GM23338 (cell line): Measurements from ENCODE around the gene DOCK6.

Experiments used
- CREB1 ChIP-seq: fragments of 250-450 bp; sonication (Bioruptor Pico); IDR thresholded peaks from 2 replicates; pipeline ENCODE4 v1.5.0; 2020; ENCODE audit warnings: low read depth, mild to moderate bottlenecking, moderate library complexity
- EZH2 ChIP-seq: fragments of 200-600 bp; sonication (generic); IDR thresholded peaks from one replicate; pipeline ENCODE4 v1.8.0; 2017; ENCODE audit warnings: antibody characterized with exemption, mild to moderate bottlenecking, low read depth; ENCODE audit not compliant: unreplicated experiment
- EZH2phosphoT487 ChIP-seq: fragments of 200-600 bp; sonication (generic); IDR thresholded peaks from one replicate; pipeline ENCODE4 v1.8.1; 2018; ENCODE audit warnings: antibody characterized with exemption; ENCODE audit not compliant: unreplicated experiment
- JUNB ChIP-seq: IDR thresholded peaks from one replicate; pipeline ENCODE4 v1.6.1; 2016; ENCODE audit warnings: antibody characterized with exemption; ENCODE audit not compliant: unreplicated experiment
- POLR2AphosphoS5 ChIP-seq: IDR thresholded peaks from 2 replicates; pipeline ENCODE4 v1.6.1; 2016; ENCODE audit warnings: antibody characterized with exemption, low read depth
- STAT1 ChIP-seq: IDR thresholded peaks from one replicate; pipeline ENCODE4 v1.6.1; 2016; ENCODE audit warnings: antibody characterized with exemption; ENCODE audit not compliant: unreplicated experiment
- ZNF114 ChIP-seq: fragments of 250-450 bp; sonication (Bioruptor Pico); IDR thresholded peaks from 2 replicates; pipeline ENCODE4 v1.5.0; 2020; ENCODE audit warnings: mild to moderate bottlenecking, moderate library complexity
- TF ChIP-seq, protein P1 (sequence below), 2 experiments: fragments of 200-600 bp in 1 of 2; sonication (generic) in 1 of 2; conservative IDR thresholded peaks; 2 replicates each; pipeline versions ENCODE4 v1.5.1 to v1.6.1; 2016 to 2017; ENCODE audit warnings: antibody characterized with exemption in 2 of 2, low read depth in 2 of 2, mild to moderate bottlenecking in 2 of 2, moderate library complexity in 1 of 2
- TF ChIP-seq, protein P2 (sequence below): IDR thresholded peaks from one replicate; pipeline ENCODE4 v1.6.1; 2018; ENCODE audit warnings: antibody characterized with exemption; ENCODE audit not compliant: unreplicated experiment
- TF ChIP-seq, protein P3 (sequence below): IDR thresholded peaks from 2 replicates; pipeline ENCODE4 v1.6.1; 2016; ENCODE audit warnings: antibody characterized with exemption

DNA sequence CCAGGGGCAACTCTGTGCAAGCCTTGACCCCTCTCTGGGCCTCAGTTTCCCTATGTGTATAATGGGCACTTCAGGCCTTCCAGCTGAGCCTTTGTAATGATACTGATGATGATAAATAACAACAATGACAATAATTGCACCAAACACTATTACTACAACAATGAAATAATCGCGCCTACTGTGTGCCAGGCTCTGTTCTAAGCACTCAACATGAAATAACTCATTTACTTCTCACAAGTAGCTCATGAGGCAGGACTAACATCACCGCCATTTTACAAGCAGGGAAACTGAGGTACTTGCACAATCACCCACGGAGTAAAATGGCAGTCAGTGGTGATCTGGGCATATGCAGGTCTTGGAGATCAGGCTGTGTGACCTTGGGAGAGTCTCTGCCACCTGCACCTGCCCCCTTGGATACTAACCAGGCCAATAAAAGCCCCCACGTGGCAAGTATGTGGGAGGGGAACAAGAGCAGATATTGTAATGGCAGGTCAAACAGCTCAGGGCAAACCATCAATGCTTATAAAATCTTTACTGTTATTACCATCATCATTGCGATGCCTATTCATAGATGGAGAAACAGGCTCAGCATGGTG, 23.4 kb downstream of the DOCK6 start:
- TF ChIP-seq, protein P1, sequence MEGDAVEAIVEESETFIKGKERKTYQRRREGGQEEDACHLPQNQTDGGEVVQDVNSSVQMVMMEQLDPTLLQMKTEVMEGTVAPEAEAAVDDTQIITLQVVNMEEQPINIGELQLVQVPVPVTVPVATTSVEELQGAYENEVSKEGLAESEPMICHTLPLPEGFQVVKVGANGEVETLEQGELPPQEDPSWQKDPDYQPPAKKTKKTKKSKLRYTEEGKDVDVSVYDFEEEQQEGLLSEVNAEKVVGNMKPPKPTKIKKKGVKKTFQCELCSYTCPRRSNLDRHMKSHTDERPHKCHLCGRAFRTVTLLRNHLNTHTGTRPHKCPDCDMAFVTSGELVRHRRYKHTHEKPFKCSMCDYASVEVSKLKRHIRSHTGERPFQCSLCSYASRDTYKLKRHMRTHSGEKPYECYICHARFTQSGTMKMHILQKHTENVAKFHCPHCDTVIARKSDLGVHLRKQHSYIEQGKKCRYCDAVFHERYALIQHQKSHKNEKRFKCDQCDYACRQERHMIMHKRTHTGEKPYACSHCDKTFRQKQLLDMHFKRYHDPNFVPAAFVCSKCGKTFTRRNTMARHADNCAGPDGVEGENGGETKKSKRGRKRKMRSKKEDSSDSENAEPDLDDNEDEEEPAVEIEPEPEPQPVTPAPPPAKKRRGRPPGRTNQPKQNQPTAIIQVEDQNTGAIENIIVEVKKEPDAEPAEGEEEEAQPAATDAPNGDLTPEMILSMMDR (conservative IDR thresholded peaks at IDR 0.05; ENCODE audit: low read depth in 2 of 2) = no peak
- TF ChIP-seq POLR2AphosphoS5 = no peak
- TF ChIP-seq EZH2 = no peak
- TF ChIP-seq, protein P2, sequence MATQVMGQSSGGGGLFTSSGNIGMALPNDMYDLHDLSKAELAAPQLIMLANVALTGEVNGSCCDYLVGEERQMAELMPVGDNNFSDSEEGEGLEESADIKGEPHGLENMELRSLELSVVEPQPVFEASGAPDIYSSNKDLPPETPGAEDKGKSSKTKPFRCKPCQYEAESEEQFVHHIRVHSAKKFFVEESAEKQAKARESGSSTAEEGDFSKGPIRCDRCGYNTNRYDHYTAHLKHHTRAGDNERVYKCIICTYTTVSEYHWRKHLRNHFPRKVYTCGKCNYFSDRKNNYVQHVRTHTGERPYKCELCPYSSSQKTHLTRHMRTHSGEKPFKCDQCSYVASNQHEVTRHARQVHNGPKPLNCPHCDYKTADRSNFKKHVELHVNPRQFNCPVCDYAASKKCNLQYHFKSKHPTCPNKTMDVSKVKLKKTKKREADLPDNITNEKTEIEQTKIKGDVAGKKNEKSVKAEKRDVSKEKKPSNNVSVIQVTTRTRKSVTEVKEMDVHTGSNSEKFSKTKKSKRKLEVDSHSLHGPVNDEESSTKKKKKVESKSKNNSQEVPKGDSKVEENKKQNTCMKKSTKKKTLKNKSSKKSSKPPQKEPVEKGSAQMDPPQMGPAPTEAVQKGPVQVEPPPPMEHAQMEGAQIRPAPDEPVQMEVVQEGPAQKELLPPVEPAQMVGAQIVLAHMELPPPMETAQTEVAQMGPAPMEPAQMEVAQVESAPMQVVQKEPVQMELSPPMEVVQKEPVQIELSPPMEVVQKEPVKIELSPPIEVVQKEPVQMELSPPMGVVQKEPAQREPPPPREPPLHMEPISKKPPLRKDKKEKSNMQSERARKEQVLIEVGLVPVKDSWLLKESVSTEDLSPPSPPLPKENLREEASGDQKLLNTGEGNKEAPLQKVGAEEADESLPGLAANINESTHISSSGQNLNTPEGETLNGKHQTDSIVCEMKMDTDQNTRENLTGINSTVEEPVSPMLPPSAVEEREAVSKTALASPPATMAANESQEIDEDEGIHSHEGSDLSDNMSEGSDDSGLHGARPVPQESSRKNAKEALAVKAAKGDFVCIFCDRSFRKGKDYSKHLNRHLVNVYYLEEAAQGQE = no peak
- no peak for TF ChIP-seq JUNB
- TF ChIP-seq STAT1 = no peak
- no peak for TF ChIP-seq EZH2phosphoT487
- TF ChIP-seq, protein P3, sequence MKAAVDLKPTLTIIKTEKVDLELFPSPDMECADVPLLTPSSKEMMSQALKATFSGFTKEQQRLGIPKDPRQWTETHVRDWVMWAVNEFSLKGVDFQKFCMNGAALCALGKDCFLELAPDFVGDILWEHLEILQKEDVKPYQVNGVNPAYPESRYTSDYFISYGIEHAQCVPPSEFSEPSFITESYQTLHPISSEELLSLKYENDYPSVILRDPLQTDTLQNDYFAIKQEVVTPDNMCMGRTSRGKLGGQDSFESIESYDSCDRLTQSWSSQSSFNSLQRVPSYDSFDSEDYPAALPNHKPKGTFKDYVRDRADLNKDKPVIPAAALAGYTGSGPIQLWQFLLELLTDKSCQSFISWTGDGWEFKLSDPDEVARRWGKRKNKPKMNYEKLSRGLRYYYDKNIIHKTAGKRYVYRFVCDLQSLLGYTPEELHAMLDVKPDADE = no peak
- TF ChIP-seq CREB1 (CRISPR knock-in tag) = no peak
- TF ChIP-seq ZNF114 = no peak
